Inflammatory macrophage treated with lipopolysaccharide for 4 hours (primary cell): ENCODE measurements around the gene RAB4B.
"Not testable (repeated sequence)": the region's sequence is repeated elsewhere in the genome, so short reads cannot be mapped to it uniquely, and the experiment has no call there.

Experiments
- DNase-seq: peaks from one replicate; pipeline ENCODE4 v3.0.0-alpha.2; 2020

The RAB4B gene

DNA sequence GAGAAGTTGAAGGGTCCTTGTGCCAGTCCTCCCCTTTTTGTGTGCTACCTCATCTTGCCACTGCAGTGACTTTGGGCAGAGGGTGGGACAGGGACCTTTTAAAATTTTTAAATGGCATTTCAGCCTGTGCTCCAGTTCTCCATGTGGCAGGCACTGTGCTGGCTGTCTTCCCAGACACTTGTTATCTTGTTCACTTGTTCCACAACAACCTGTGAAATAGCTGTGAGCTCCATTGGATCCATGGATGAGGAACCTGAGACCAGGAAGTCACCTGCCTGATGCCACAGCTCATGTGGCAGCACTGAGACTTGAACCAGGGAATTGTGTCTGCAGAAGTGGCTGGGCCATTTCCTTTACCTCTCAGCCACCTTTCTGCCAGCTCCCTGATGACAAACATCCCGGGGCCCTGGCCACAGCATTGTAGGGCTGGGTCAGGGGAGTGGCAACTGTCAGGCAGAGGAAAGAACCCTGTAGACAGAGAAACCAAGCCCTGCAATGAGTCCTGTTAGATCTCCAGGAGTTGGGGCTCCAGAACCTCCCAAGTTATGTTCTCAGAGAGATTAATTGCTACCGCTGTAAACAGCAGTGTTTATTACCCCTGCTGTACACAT lies 27.3 kb downstream of the RAB4B start:
- DNase-seq = no peak

DNA sequence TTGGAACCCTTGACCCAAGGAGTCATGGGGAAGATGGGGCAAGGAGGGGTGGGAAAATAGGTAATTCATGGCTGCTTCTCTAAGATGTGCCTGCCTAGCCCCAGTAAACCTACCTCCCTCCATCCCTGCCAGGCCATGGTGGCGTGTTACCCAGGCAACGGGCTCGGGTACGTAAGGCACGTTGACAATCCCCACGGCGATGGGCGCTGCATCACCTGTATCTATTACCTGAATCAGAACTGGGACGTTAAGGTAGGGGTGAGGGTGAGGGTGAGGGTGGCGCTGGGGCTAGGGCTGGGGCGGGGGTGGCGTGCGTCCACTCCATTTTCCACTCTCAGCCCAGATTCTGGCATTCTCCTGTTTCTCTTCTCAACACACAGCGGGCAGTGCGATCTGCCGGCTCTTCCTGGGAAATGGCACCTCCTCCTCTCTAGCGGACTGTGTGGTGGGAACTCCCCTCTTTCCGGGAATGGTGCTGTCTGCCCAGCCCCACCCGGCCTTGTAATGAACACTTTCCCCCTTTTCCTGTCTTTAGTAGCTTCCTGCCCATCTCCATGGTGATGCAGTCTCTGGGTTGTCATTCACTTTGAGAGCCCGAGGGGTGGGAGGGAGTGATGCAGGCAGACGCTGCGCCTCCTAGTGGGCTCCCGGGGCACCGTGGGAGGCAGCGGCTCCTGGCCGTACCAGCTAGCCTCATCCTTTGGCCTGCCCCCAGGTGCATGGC lies 28.5 kb downstream of the RAB4B start:
- peak; percentile 81 for DNase-seq

DNA sequence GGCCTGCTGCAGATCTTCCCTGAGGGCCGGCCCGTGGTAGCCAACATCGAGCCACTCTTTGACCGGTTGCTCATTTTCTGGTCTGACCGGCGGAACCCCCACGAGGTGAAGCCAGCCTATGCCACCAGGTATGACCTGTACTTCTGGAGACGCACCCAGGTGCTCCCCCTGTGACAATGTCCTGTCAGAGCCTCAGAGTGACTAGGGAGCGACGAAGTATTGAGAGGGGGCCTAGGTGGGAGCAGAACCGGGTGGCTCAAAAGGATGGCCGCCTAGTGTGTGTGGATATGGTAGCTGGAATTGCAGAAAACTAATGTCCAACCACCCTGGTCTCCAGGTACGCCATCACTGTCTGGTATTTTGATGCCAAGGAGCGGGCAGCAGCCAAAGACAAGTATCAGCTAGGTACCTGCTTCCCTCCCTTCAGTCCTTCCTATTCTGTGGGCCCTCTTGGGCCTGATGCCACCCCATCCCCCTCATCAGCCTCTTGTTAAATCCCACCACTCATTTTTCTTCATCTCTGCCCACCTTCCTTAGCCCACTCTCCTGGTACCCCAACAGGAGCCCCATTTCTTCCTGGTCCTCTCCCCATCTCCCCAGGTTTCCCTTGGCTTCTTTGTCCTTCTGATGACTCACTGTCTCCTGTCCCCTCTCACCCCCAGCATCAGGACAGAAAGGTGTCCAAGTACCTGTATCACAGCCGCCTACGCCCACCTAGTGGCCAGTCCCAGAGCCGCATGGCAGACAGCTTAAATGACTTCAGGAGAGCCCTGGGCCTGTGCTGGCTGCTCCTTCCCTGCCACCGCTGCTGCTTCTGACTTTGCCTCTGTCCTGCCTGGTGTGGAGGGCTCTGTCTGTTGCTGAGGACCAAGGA lies 29.3 kb downstream of the RAB4B start:
- DNase-seq = no peak

DNA sequence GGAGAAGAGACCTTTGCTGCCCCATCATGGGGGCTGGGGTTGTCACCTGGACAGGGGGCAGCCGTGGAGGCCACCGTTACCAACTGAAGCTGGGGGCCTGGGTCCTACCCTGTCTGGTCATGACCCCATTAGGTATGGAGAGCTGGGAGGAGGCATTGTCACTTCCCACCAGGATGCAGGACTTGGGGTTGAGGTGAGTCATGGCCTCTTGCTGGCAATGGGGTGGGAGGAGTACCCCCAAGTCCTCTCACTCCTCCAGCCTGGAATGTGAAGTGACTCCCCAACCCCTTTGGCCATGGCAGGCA lies 29.9 kb downstream of the RAB4B start:
- DNase-seq = no peak

DNA sequence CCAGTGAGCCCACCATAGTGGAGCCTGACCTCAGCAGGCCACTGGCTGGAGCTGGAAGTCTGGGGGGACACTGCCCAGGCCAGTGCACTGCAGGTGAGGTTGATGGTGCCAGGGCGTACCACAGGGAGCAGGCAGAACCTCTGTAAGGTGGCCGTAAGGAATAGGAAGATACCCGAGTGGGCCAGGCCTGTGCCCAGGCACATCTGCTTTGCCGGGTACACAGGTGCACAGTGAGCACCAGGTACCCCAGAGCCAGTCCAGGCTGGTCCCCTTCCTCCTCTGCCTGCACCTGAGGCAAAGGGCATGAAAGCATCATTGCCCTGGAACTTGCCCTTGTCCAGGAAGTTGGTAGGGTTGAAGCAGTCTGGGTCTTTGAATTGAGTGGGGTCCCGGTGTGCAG lies 30.4 kb downstream of the RAB4B start:
- DNase-seq = no peak

DNA sequence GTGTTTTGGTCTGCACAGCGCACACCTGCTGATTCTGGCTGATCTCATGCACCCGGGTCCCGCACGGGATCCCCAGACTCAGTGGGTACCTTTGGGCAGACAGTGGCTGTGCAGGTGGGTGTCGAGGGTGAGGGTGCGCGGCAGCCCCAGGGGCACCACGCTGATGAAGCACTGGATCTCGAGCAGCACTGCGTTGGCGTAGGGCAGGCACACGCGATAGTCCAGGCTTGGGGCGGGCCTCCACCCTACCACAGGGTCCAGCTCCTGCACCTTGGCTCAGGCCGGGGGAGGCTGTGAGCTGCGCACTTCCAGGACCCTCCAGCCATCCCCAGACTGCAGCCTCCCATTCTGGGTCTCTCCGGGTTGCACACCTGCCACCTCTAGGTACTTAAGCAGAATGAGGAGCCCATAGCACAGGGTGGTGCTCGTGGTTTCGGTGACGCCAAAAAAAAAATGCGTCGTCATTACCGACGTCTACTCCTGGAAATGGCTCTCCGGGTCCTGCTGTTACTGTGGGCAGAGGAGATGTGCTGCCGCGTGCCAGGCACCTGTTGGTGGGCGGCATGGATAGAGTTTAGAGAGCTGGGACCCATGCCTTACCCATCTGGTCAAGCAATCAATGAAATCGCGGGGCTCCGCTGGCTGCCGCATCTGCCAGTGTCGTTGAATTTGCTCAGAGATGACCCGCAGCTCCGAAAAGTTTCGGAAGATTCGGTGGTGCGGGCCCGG lies 31.5 kb downstream of the RAB4B start:
- DNase-seq = no peak

DNA sequence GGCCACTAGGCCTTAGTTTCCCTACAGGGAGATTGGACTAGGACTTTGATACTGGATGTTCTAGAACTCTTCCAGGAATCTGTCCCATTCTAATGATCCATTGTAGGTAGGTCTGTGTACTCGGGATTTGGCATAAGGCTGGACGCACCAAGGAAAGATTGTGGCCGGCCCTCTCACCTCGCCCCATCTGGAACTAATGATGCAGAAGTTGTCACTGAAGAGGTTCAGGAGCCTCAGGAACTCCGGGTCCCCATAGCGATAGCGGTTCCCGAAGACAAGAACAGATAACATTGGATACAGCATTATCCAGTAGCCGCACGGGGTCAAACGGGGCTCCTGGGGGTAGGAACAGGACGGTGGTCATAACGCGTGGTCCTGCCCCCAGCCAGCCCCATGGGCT lies 32.1 kb downstream of the RAB4B start:
- DNase-seq = no peak

DNA sequence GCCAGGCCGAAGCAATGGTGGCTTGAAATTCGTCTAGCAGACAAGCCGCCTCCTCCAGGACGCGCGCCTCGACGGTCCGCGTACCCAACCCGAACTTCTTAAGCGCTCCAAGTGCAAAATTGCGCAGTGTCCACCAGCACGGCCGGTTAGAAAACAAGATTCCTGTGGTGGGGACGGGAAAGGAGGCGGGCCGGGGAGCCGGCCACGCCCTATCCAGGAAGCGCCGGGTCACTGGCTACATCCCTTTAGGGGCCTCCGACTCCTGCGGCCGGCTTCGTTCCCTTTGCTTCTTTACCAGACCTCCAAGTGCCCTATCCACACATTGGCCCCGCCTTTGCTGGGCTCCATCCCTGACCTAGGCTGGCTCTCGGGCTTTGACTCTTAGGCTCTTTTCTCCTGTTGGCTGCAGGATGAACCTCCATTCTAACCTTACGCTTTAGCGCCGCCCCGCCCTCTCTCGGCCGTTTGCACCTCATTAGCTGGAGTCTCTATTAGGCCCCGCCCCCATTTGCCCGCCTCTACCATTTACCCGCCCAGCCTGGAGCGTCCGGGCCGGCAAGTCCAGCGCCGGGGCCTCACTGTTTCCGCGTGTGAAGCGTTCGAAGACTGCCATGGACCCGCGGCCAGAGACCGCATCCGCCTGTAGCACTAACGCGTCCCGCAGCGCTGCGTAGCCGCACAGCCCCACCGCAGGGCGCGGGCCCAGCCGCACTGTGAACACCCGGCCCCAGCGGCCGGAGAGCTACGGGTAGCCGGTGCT lies 32.8 kb downstream of the RAB4B start:
- peak; percentile 52 for DNase-seq

DNA sequence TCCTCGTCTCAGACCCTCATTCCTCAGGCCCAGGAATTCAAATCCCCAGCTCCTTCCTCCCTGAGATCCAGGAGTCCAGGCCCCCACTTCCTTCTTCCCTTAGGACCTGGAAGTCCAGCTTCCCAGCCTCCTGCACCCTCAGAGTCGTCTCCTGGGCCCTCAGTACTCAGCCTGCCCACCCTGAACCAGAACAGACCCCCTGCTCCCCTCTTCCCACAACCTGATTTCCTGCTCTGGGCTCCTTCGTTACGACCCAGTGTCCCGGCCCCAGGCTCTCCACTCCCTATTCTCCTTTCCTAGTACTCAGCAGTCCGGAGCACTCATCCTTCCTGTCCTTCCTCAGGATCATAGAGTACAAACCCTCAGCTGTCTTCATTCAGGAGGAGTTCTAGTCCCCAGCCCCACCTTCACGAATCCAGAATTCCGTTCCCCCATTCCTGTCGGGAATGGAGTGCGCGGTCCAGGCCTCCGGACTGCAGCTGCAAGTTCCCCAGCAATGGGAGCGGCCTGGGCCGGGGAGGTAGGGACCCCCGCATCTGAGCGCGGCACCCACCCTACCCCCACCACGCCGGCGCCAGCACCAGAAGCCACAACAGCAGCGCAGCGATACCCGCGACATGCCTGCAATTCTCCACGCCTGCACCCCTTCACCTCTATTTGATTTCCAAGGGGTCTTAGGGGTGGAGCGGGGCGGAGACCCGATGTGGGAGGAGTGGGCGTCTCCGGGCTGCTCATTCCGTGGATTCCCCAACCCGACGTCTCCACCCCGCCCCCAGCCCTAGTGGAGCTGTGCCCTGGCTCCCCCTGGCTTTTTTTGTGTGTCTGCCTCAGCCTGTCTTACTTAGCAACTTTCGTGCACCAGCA lies 33.7 kb downstream of the RAB4B start:
- DNase-seq = no peak

DNA sequence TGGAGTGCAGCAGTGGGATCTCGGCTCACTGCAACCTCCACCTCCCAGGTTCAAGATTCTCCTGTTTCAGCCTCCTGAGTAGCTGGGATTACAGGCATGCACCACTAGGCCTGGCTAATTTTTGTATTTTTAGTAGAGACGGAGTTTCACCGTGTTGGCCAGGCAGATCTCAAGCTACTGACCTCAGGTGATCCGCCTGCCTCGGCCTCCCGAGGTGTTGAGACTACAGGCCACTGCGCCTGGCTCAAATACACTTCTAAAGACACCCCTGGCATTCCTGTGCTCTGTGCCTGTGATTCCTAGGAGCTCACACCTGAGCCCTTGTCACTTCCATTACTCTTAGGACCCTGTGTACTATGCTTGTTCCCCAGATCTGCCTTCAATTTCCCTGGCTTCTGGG lies 34.5 kb downstream of the RAB4B start:
- DNase-seq = not testable (repeated sequence)

DNA sequence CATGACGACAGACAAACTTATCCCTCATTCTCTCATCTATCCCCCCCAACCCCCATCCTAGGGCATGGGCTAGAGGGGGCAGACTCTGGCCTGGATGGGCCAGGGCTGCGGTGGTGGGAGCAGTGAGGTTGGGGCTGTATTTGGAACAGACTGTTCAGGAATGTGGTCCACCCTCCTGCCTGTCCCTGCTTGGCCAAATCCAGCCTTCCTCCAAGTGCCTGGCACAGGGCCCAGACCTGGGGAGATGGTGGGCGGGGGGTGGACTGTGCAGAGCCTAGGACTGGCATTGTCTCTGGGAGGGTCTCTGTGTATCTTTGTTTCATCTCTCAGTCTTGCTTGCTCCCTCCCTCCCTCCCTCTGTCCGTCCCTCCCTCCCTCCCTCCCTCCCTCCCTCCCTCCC lies 35.1 kb downstream of the RAB4B start:
- DNase-seq = no peak

DNA sequence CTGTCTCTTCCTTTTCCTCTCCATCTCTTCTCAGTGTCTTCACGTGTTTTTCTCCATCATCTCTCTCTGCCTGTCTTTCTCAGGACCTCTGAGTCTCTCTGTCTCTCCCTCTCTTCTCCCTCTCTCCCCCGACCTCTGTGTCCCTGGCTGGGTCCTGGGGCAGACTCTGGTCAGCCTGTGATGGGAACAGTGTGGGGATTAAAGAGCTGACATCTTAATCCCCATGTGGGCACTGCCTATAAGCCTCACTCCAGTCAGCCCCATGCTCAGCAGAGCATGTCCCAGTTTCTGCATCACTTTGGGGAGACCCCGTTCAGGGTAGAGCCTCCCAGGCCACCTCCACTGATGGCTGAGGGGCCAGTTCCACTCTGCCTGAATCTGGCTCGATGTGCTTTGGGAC lies 37.2 kb downstream of the RAB4B start:
- no peak for DNase-seq

DNA sequence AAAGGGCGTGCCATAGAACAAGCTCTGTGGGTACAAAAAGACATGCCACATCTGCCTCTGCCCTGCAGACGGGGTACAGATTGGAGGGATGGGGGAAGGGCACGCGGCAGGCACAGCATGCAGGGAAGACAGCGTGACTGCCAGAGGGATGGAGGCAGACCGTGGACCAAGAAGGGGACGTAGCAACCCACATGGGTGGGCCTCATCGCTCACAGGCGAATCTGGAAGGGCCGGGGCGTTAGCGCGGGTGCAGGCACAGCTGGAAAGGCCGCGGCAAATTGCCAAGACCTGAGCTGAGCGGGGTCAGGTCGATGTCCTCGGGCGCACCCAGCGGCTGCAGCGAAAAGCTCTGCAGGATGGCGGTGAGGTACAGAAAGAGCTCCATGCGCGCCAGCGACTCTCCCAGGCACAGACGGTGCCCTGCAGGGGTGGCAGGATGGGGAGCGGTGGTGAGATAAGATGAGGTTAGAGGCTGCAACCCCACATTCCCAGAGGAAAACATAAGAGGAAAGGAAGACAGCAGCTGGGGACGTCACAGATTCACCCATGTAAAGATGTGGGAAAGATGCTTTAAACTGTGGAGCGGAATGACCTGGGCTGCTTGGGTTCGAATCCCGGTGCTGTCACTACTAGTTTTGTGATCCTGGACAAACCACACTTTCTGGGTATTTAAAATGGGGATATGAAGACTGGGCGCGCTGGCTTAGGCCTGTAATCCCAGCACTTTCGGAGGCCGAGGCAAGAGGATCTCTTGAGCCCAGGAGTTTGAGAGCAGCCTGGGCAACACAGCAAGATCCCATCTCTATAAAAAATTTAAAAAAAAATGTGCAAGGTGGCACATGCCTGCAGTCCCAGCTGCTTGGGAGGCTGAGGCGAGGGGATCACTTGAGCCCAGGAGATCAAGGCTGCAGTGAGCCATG lies 40.7 kb downstream of the RAB4B start:
- peak; percentile 67 for DNase-seq

DNA sequence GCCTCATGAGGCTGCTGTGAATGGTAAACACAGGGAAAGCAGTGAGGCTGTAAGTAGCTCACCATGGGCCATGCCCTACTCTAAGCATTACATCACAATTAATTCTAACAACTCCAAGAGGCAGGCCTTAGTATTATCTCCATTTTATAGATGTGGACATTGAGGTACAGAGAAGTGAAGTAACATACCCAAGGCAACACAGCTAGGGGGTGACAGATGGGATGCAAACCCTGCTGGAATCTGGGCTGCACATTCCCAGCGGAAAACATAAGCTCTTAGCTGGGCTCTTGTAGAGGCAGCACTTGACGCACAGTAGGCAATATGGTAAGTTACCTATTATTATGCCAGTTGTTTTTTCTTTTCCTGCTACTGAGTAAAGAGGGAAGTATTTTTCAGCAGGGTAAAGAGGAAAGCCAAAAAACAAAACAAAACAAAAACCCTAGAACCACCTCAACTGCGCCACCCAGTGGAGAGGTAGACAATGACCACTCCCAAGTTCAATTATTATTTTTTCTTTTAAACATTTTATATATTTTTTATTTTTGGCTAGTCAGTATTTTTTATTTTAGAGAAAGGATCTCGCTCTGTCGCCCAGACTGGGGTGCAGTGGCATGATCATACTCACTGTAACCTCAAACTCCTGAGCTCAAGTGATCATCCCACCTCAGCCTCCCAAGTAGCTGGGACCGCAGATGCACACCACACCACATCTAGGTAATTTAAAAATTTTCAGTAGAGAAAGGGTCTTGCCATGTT lies 41.6 kb downstream of the RAB4B start:
- peak; percentile 53 for DNase-seq

DNA sequence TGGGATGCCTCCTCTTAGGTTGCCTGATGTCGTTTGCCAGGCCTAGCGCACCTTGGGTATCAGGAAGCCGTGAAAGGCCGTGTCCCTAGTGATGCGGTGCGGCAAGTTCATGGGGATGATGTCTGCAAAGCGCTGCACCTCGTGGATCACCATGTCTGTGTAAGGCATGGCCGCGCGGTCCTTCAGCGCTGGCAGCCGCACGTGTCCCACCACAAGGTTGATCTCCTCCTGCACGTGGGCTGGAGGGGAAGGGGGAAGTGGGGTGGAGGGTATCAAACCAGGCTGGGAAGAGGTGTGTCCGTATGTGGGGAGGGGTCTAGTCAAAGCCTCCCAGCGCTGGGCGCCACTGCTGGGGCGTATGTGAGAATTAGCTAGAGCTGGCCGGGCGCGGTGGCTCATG lies 44.1 kb downstream of the RAB4B start:
- DNase-seq = no peak

DNA sequence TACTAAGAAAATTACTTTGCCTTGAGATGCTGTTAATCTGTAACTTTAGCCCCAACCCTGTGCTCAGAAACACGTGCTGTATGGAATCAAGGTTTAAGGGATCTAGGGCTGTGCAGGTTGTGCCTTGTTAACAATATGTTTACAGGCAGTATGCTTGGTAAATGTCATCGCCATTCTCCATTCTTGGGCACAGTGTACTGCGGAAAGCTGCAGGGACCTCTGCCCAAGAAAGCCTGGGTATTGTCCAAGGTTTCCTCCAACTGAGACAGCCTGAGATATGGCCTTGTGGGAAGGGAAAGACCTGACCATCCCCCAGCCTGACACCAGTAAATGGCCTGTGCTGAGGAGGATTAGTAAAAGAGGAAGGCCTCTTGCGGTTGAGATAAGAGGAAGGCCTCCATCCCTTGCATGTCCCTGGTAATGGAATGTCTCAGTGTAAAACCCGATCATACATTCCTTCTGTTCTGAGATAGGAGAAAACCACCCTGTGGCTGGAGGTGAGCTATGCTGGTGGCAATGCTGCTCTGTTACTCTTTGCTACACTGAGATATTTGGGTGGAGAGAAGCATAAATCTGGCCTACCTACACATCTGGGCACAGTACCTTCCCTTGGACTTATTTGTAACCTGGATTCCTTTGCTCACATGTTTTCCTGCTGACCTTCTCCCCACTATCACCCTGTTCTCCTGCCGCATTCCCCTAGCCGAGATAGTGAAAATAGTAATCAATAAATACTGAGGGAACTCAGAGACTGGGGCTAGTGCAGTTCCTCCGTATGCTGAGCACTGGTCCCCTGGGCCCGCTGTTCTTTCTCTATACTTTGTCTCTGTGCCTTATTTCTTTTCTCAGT lies 44.9 kb downstream of the RAB4B start:
- DNase-seq = peak; percentile 71

DNA sequence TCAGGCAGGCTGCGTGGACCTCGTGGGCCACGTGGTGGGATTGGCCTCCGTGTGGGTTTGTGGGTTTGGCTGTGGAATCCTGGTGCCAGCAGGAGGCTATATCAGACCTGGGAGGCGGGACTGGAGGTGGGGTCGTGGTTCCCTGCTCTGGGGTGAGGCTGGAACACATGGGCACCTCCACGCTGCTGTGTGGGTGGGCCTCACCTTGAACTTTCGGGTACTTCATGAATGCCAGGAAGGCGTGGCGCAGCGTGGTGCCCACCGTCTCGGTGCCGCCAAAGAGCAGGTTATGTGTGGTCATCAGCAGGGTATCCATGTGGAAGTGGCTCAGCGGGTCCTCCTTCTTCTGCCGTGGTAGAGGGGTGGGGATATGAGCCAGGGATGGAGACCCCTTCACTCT lies 46.9 kb downstream of the RAB4B start:
- DNase-seq = not testable (repeated sequence)

DNA sequence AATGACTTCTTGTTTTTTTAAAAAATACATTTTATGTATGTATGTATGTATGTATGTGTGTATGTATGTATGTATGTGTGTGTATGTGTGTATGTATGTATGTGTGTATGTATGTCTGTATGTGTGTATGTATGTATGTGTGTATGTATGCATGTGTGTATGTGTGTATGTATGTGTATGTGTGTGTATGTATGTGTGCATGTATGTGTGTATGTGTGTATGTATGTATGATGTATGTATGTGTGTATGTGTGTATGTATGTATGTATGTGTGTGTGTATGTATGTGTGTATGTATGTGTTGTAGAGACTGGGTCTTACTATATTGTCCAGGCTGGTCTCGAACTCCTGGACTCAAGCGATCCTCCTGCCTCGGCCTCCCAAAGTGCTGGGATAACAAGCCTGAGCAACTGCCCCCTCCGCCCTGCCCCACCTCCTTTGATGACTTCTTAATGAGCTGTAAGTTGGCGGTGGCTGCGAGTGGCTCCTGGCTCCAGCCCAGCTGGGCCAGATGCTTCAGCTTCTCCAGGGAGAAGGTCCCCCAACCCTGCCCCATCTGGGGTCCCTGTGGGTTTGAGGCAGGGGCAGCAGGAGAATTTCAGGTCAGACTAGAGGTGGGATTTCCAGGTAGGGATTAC lies 47.5 kb downstream of the RAB4B start:
- DNase-seq = not testable (repeated sequence)
